Right lobe of liver (tissue), 6 donors: ENCODE measurements around the gene TNFRSF21. TPM values are rescaled to one million over a fixed set of nuclear protein-coding genes. Genes with fewer than 3 reads are reported as not detected.

Experiments
- ATAC-seq, 4 donors: fragments of 200-7000 bp; cut with Tn5 transposase; one replicate each; pipeline ENCODE4 v1.9.1; 2020; ENCODE audit warnings: mild to moderate bottlenecking in 4 of 4, moderate library complexity in 4 of 4
- DNase-seq, 3 donors: peaks; one replicate each; pipeline ENCODE4 v3.0.0-alpha.2; 2020
- H3K27ac ChIP-seq, 3 donors: fragments of 200-600 bp; one replicate each; pipeline ENCODE4 v1.8.0; 2022
- H3K27me3 ChIP-seq, 2 donors: fragments of 200-600 bp; one replicate each; pipeline ENCODE4 v1.8.0; 2022
- H3K36me3 ChIP-seq, 4 donors: fragments of 200-600 bp; sonication (generic) in 1 of 4; one replicate each; pipeline versions ENCODE4 v1.5.1 to v1.8.0; 2017 to 2022; ENCODE audit warnings: control low read depth in 1 of 4
- H3K4me1 ChIP-seq, 4 donors: fragments of 200-600 bp; sonication (generic) in 1 of 4; one replicate each; pipeline versions ENCODE4 v1.5.1 to v1.8.0; 2017 to 2022; ENCODE audit warnings: control low read depth in 1 of 4
- H3K4me3 ChIP-seq, 3 donors: fragments of 200-600 bp; one replicate each; pipeline ENCODE4 v1.8.0; 2022
- H3K9me3 ChIP-seq, 4 donors: fragments of 200-600 bp; sonication (generic) in 1 of 4; one replicate each; pipeline versions ENCODE4 v1.5.1 to v1.8.0; 2017 to 2022; ENCODE audit warnings: control low read depth in 1 of 4
- POLR2A ChIP-seq: fragments of 450-650 bp; IDR thresholded peaks from one replicate; pipeline ENCODE4 v1.6.1; 2017; ENCODE audit warnings: antibody characterized with exemption, mild to moderate bottlenecking
- WGBS: methylation state at CpG from one replicate; pipeline ENCODE4 v1.1.6; 2018; ENCODE audit warnings: low coverage, low lambda C conversion rate; ENCODE audit not compliant: insufficient coverage; ENCODE audit errors: missing lambda C conversion rate; 5-methylcytosine and 5-hydroxymethylcytosine counted together
- intact Hi-C, 2 donors: fragments of 100-400 bp; cut with DNase I; formaldehyde crosslinking; loops; one replicate each; pipeline versions ENCODE4 v1.11.2 to v1.14.1; 2022
- total RNA-seq, 6 experiments: library from RNA; depleted of rRNA in 2 of 6; stranded (reverse); fragments of >200 nt in 2 of 6; fragmentation: NEBNext Ultra II Directional in 3 of 6; extraction: Animal tissue kit (Norgen Biotek cat#: 25700) in 3 of 6; gene quantifications; one replicate each; pipeline versions ENCODE4 v1.1.0 to v1.2.4, GENCODE V29; 2016 to 2023
- TF ChIP-seq, protein P1 (sequence below), 4 donors: fragments of 200-600 bp in 3 of 4; fragments of 450-650 bp in 1 of 4; IDR thresholded peaks; one replicate each; pipeline versions ENCODE4 v1.5.1 to v1.8.0; 2016 to 2022; ENCODE audit warnings: antibody characterized with exemption in 4 of 4, mild to moderate bottlenecking in 2 of 4
- donor health status: DM: no; HTN: yes; CAD: no.
- donor health status: DM: no; HTN: no; CAD: no.
- donor health status: DM: no; HTN: no; CAD: no.
- donor health status: DM: no; HTN: yes; CAD: no.
- donor health status: DM: no; HTN: yes; CAD: no.

The TNFRSF21 gene
- total RNA-seq, 6 experiments from 2014 or later = 1.9 to 7.9 (median 5.3) TPM

DNA sequence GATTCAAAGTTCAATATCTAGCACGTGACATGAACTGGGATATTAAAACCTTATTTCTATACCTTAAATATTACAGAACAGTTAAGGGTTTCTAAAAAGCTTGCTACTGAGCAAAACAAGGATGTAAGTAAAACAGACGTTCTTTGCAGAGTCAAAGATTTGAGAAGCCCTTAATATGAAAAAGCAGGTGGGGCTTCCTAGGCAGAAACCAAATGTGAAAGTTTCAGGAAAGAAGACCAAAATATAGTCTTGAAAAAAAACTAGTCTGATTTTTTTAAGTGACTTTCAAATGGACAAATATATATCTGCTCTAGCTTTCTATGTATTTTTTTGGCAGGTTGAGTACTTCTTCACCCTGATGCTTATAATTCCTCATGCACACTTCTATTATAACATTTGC, 63.2 kb downstream of the TNFRSF21 start:
- Histone ChIP-seq H3K4me1 (no peaks in the 10 kb centered on the region), H3K9me3 (no peaks in the 10 kb centered on the region), H3K36me3 (no peaks in the 10 kb centered on the region), H3K27me3 (no peaks in the 10 kb centered on the region), H3K27ac (no peak overlapping the region), H3K4me3 (no peak overlapping the region)
- intact Hi-C loops = no loop called here
- WGBS = 45% methylated on average over 2 of the region's 2 CpGs
- no peak for TF ChIP-seq POLR2A
- TF ChIP-seq, protein P1, sequence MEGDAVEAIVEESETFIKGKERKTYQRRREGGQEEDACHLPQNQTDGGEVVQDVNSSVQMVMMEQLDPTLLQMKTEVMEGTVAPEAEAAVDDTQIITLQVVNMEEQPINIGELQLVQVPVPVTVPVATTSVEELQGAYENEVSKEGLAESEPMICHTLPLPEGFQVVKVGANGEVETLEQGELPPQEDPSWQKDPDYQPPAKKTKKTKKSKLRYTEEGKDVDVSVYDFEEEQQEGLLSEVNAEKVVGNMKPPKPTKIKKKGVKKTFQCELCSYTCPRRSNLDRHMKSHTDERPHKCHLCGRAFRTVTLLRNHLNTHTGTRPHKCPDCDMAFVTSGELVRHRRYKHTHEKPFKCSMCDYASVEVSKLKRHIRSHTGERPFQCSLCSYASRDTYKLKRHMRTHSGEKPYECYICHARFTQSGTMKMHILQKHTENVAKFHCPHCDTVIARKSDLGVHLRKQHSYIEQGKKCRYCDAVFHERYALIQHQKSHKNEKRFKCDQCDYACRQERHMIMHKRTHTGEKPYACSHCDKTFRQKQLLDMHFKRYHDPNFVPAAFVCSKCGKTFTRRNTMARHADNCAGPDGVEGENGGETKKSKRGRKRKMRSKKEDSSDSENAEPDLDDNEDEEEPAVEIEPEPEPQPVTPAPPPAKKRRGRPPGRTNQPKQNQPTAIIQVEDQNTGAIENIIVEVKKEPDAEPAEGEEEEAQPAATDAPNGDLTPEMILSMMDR (IDR thresholded peaks at IDR 0.05) = no peak
- ATAC-seq = no peak
- no peak for DNase-seq

GRCh38 chr6:47245745-47246371, 63.8 kb downstream of the TNFRSF21 start:
- no peaks in the 10 kb centered on the region for H3K36me3 ChIP-seq
- WGBS = 28% methylated on average over 2 of the region's 2 CpGs
- H3K4me3 ChIP-seq = no peak overlapping the region
- TF ChIP-seq, protein P1 (IDR thresholded peaks at IDR 0.05) = no peak
- no peak for TF ChIP-seq POLR2A
- H3K4me1 ChIP-seq = no peaks in the 10 kb centered on the region
- ATAC-seq = peak in 2 of 4 donors; percentile 11 to 21
- H3K27me3 ChIP-seq = no peaks in the 10 kb centered on the region
- intact Hi-C loops = no loop called here
- no peaks in the 10 kb centered on the region for H3K9me3 ChIP-seq
- DNase-seq = no peak
- no peak overlapping the region for H3K27ac ChIP-seq

- Histone ChIP-seq H3K36me3 (no peaks in the 10 kb centered on the region), H3K27ac (peak overlapping the region in 1 of 3 donors; percentile 6), H3K4me3 (no peak overlapping the region), H3K27me3 (no peaks in the 10 kb centered on the region), H3K4me1 (no peaks in the 10 kb centered on the region), H3K9me3 (no peaks in the 10 kb centered on the region)
- DNase-seq (peak; percentile 68 to 74 (median 74)), ATAC-seq (peak; percentile 81 to 93 (median 85))
- intact Hi-C loops = no loop called here
- WGBS = 38% methylated on average over 11 of the region's 14 CpGs
- TF ChIP-seq POLR2A = no peak
- TF ChIP-seq, protein P1 (IDR thresholded peaks at IDR 0.05) = no peak
Measured at GRCh38 chr6:47242483-47243386, 67.0 kb downstream of the TNFRSF21 start.

GRCh38 chr6:47241742-47242482, 67.8 kb downstream of the TNFRSF21 start:
- intact Hi-C loops = no loop called here
- TF ChIP-seq, protein P1 (IDR thresholded peaks at IDR 0.05) = no peak
- TF ChIP-seq POLR2A = no peak
- ATAC-seq (peak in 1 of 4 donors; percentile 10), DNase-seq (no peak)
- no peaks in the 10 kb centered on the region for H3K4me1 ChIP-seq
- H3K9me3 ChIP-seq = no peaks in the 10 kb centered on the region
- peak overlapping the region in 1 of 3 donors; percentile 6 for H3K27ac ChIP-seq
- H3K27me3 ChIP-seq = no peaks in the 10 kb centered on the region
- WGBS = 53% methylated on average over 4 of the region's 4 CpGs
- no peaks in the 10 kb centered on the region for H3K36me3 ChIP-seq
- no peak overlapping the region for H3K4me3 ChIP-seq
